GM19395 (cell line): ENCODE measurements around the gene DUSP2.
"Not testable (repeated sequence)": the region's sequence is repeated elsewhere in the genome, so short reads cannot be mapped to it uniquely, and the experiment has no call there.

Experiments
- ATAC-seq: cut with Tn5 transposase; IDR thresholded peaks from one replicate; pipeline ENCODE4 v1.9.1; 2021; ENCODE audit warnings: mild to moderate bottlenecking, moderate library complexity; ENCODE audit not compliant: unreplicated experiment

The DUSP2 gene

DNA sequence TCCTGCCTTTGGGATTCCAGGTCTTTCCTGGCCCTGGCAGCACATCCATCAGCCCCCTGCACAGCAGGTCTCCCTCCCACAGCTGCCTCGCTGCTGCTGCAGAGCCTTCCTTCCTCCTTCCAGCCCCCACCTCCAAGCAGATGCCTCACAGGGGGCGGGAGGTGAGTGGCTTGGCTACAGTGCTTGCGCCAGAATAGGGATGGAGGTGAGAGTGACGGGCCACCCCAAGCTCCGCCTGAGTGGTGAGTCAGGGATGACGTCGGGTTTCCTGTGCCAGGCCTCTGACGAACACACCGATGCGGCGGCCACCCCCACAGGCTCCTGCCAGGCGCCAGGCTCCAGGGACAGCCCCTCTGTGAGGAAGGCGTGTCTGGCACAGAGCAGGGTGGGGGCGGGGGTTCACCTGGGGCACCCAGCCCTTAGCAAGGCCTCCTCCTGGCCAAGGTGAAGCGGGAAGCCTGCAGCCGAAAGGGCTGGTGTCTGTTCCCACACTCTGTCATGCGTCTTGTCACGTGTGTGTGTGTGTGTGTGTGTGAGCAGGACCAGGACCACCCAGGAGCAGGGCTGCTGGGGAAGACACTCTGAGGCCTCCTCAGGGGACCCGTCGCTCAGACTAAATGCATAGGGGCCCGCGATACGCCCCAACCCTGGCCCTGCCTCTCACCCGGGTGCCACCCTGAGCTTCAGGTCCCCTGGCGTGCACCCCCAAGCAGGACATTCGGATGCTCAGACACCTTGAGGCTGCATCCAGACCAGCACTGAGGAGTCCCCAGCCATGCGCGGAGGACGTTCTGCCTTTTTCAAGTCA, 3.4 kb upstream of the DUSP2 start:
- peak; percentile 29 for ATAC-seq

DNA sequence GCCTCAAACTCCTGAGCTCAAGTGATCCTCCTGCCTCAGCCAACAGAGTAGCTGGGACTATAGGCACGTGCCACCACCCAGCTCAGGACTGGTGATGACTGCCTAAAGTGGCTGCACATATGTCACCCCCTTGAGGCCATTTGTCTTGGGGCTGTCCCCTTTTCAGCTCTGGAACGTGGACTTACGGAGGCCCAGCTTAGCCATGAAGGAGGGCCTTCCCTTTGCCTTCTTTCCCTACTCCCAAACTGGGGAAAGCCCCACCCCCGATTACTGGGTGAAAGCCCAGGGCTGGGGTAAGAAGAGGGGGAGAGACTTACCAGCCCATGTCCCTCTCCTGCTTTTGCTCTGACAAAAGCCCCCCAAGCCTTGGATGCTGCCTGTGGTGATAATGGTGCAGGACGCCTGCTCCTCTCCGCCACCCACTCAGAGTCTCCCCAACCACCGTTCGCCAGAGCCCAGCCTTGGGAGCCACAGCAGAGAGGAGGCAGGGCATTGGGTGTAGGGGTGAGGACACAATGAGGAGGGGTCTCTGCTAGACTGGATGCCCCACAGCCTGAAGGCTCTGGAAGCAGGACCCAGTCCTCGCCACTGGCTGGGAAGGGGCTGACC, 2.5 kb upstream of the DUSP2 start:
- ATAC-seq: no peak

DNA sequence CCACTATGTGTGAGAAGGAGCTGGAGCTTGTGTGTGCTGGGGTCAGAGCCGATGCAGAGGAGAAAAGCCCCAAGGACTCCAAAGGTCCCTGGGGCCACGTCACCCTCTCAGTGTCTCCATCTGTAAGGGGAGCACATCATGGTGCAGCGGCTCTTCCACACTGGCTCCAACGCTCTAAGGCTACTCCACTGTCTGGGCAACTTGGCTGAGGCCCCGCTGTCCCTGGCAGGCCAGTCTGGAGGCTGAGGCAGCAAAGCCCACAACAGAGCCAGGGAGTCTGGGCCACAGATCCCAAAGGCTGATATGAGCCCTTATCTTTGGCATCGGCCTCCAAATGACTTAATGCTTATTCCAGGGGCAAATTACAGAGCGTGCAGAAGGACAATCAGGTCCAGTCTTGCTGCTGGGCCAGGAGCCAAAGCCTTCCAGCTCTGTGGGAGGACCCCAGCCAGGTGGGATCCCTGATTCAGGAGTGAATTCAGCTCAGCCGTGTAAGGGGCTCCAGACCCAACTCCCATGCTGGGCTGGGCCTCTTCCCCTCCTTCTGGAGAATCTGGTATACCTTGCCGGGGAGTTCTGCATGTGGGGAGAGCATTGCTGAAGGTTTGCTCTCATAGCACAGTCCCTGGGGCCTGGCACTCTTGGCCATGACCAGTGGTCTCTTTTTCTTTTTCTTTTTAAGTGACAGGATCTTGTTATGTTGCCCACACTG, 1.8 kb upstream of the DUSP2 start:
- no peak for ATAC-seq

DNA sequence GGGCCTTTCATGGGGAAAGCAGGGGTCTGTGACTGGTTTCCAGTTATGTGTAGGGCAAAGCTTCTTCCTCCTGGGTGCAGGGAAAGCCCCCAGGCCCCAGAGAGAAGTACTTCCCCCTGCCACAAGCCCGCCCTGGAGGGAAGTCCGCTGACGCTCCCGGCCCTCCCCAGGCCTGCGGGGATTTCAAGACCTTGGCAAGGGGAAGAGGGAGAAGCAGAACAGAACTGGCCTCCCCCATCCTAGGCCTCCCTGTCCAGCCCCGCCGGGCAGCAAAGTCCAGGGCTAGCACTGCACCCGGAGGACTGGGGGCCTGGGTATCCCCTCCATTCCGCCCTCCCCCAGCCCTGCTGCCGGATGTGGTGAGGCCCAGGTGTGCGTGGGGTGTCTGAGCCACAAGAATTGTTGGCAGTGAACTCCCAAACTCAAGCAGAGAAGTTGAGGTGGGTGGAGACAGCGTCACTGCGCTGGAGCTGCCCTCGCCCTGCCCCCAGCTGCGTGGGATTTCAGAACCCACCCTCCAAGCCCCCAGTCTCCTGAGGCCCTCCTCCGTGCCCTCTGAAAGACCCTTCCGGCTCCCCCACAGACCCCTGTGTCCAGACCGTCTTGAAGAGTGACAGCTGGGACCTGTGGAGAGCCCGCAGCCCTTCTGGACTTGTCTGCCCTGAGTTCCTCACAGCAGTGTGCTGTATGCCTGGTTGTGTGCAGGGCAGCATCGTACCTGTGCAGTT, 1.1 kb upstream of the DUSP2 start:
- peak; percentile 50 for ATAC-seq

DNA sequence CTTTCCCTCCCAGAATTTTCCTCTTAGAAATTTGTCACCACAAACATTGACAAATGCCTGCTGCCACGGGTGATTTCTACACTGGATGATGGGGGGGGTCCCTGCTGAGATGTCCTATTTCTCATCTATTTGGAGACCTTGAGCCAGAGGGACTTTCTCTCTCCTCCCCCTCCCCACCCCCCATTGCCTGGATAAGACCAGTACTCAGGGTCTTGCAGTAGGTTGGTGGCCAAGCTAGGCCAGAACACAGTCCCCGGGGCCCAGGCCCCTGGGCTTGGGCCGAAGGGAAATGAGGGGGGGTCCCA, 560 bp upstream of the DUSP2 start:
- no peak for ATAC-seq

DNA sequence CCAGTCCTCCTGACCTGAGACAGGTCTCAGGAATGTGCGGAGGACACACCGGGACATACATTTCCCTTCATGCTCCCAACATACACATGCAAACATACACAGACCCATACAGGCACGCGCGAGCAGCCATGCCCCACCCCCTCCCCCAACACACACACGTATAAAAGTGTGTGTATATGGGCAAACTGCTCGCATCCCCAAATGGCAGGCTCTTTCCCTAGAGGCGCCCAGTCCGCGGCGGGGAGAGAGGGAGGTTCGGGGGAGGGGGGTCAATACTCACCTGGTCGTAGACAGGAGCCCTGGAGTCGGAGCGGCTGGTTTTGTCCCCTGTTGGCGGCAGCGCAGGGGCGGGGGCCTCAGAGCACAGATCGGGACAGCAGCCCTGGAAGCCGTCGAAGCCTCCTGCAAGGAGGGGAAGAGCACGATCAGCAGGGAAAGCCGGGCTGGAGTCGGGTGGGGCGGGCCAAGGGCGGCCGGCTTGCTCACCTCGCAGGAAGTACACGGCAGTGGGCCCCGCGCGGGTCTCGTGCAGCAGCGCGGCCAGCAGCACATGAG, 682 bp downstream of the DUSP2 start:
- ATAC-seq: peak; percentile 1

- no peak for ATAC-seq
Observed at GRCh38 chr2:96143848-96144480, 1.3 kb downstream of the DUSP2 start.

DNA sequence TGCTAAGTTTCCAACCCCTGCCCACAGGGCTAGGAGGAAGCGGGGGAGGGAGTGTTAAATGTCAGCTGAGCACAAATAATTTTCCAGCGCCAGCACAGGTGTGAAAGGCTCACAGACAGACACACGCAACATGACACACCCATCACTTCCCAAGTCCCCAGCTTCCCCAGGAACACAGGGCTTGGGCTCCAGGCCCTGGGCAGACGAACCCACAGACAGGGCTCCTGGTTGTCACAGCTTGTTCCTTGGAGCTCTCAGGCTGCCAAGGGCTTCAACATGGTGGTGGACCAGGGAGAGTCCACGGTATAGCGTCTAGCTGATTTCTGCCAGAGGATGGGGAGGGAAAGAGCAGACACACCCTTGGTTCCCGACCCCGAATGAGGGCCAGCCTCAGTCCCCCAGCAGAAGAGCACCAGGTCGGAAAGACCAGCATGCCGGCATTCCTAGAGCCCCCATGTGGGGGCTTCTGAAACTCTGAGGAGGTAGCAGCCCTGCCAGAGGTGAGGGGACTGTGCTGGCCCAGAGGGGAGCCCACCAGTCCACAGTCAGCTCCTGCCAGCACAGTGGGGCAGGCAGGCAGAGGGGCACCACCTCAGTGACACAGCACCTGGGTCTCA, 1.9 kb downstream of the DUSP2 start:
- no peak for ATAC-seq

GRCh38 chr2:96142217-96143113, 2.8 kb downstream of the DUSP2 start:
- no peak for ATAC-seq

DNA sequence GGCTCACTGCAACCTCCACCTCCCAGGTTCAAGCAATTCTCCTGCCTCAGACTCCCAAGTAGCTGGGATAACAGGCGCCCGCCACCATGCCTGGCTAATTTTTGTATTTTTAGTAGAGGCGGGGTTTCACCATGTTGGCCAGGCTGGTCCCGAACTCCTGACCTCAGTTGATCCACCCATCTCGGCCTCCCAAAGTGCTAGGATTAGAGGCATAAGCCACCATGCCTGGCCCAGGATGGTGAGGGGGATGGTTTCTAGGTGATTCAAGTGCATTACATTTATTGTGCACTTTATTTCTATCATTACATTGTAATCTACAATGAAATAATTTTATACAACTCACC, 3.6 kb downstream of the DUSP2 start:
- ATAC-seq: not testable (repeated sequence)

DNA sequence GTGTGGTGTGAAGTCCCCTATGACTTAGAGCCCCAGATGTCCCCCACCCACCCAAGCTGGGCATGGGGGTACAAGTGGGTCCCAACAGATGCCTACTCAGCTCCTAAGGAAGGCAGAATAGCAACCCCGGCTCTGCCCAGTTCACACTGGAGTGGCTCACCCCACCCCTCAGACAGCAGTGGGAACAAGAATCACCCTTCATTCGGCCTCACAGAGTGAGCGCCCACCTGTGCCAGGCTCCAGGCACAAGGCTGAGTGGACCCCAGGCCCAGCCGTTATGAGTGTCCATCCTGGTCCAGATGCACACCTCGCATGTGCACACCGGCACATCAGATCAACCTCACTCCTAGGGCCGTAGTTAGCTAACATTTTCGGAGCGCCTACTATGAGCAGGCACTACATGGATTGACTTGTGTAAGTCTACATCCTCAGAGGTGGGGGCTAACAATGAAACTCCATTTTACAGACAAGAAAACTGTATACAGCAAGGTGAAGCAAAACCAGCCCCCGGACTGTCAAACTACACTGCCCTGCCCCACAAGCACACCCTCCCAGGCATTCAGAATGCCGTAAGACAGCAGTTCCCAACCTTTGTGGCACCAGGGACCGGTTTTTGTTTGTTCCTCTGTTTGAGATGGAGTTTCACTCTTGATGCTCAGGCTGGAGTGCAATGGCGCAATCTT, 4.2 kb downstream of the DUSP2 start:
- ATAC-seq: no peak

GRCh38 chr2:96139181-96139758, 6.0 kb downstream of the DUSP2 start:
- no peak for ATAC-seq

GRCh38 chr2:96138179-96139145, 6.8 kb downstream of the DUSP2 start, which contains the start of gene ASTL:
Gene ASTL, minus strand, starts transcription at chr2:96138502. Its CDS starts 66 bp downstream, at chr2:96138436.
- ATAC-seq: peak; percentile 47

- ATAC-seq: no peak
Observed at GRCh38 chr2:96137321-96138178, 7.7 kb downstream of the DUSP2 start.

DNA sequence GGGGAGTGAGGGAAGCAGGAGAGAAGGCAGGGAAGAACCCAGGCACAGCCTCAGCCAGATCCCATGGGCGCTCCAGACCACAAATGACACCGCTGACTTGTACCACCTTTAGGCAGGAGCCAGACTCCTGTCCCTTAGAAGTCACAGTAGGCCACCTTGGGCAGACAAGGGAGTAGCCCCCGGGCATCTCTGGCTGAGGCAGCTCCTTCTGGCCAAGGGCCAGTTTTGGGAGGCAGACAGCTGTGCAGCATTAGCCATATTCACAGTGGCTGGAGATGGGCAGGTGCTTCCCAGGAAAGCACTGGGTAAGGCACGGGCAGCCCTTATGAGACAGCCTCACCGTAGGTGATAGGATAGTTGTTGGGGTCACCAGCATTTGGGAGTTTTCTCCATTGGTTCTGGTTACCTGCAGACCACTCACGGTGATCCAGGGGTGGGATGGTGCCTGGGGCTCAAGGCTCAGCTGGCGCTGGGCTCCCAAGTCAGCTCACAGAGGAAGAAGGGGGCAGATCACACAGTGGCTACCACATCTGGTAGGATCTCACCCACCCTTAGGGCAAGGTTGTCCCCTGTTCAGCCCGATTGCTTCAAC, 9.0 kb downstream of the DUSP2 start:
- ATAC-seq: no peak

DNA sequence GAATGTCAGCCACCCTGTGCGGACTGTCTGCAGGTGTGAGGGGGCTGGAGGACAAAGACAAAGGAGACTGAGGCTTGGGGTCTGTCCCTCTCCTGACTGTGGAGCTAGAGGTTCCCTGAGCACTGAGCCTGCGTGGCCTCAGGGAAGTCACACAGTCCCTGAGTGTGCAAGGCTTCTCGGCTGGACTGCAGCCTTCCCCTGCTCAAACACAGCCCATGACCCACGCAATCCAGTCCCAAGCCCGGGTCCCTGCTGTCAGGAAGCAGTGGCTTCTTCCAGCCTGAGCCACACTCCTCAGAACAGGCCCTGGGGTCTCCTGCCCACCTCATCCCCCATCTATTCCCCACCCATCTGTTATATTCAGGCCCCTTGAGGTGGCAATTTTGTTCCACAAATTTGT, 9.6 kb downstream of the DUSP2 start:
- ATAC-seq: no peak
